OCI-LY7 (cell line): ENCODE measurements around the gene PCDHA8. TPM values are rescaled to one million over a fixed set of nuclear protein-coding genes. Genes with fewer than 3 reads are reported as not detected.
"Not testable (repeated sequence)": the region's sequence is repeated elsewhere in the genome, so short reads cannot be mapped to it uniquely, and the experiment has no call there.

Experiments used
- BruUV-seq: library from RNA; stranded (reverse); fragments of 400-500 nt; replicated peaks from 2 replicates; lab custom pipeline; 2021; lab: Mats Ljungman, UMichigan
- CTCF ChIA-PET: fragments of 300-600 bp; sonication (Branson Sonifier 250); formaldehyde crosslinking; loops from one replicate; lab custom pipeline; 2022; ENCODE audit warnings: antibody characterized with exemption; ENCODE audit not compliant: unreplicated experiment; lab: Charles Lee
- POLR2A ChIA-PET: fragments of 300-600 bp; sonication (Branson Sonifier 250); formaldehyde crosslinking; loops from one replicate; lab custom pipeline; 2022; ENCODE audit warnings: antibody characterized with exemption; lab: Charles Lee
- DNase-seq: peaks from one replicate; pipeline ENCODE4 v3.0.0-alpha.2; 2015; ENCODE audit warnings: low spot score
- H2AFZ ChIP-seq: fragments of 200-600 bp; sonication (generic), shearing (Covaris generic); 2 replicates; pipeline ENCODE4 v1.6.1; 2014; ENCODE audit warnings: mild to moderate bottlenecking, antibody characterized with exemption, low read length, moderate library complexity
- H3K27ac ChIP-seq: fragments of 200-600 bp; sonication (generic); 2 replicates; pipeline ENCODE4 v1.5.1; 2014; ENCODE audit warnings: mixed run types, low read depth, mild to moderate bottlenecking, moderate library complexity, low read length, inconsistent platforms; ENCODE audit not compliant: poor library complexity, severe bottlenecking
- H3K36me3 ChIP-seq: fragments of 200-600 bp; sonication (generic); 2 replicates; pipeline ENCODE4 v1.6.1; 2014; ENCODE audit warnings: mild to moderate bottlenecking, antibody characterized with exemption, low read length, moderate library complexity, mixed read lengths; ENCODE audit not compliant: insufficient read depth
- H3K4me1 ChIP-seq: fragments of 200-600 bp; sonication (generic); 2 replicates; pipeline ENCODE4 v1.5.1; 2014; ENCODE audit warnings: mild to moderate bottlenecking, low read length; ENCODE audit not compliant: insufficient read depth, poor library complexity, severe bottlenecking
- H3K4me2 ChIP-seq: fragments of 200-600 bp; sonication (generic); 2 replicates; pipeline ENCODE4 v1.6.1; 2014; ENCODE audit warnings: mild to moderate bottlenecking, low read length
- H3K4me3 ChIP-seq: fragments of 200-600 bp; sonication (generic); 2 replicates; pipeline ENCODE4 v1.5.1; 2014; ENCODE audit warnings: mild to moderate bottlenecking, low read depth, low read length; ENCODE audit not compliant: poor library complexity, severe bottlenecking
- H3K79me2 ChIP-seq: fragments of 200-600 bp; sonication (generic); 2 replicates; pipeline ENCODE4 v1.6.1; 2016; ENCODE audit warnings: low read depth, mild to moderate bottlenecking, low read length, moderate library complexity, mixed read lengths; ENCODE audit not compliant: insufficient read depth
- H3K9me2 ChIP-seq: fragments of 200-600 bp; sonication (generic); 2 replicates; pipeline ENCODE4 v1.6.1; 2016; ENCODE audit warnings: mild to moderate bottlenecking, low read length, mixed read lengths; ENCODE audit not compliant: insufficient read depth
- H3K9me3 ChIP-seq: fragments of 200-600 bp; sonication (generic); 2 replicates; pipeline ENCODE4 v1.6.1; 2014; ENCODE audit warnings: mild to moderate bottlenecking, mixed run types, low read length, mixed read lengths
- H4K20me1 ChIP-seq: fragments of 200-600 bp; sonication (generic); 2 replicates; pipeline ENCODE4 v1.6.1; 2014; ENCODE audit warnings: mild to moderate bottlenecking, antibody characterized with exemption, low read length, moderate library complexity, mixed read lengths; ENCODE audit not compliant: insufficient read depth
- EZH2phosphoT487 ChIP-seq: fragments of 200-600 bp; sonication (generic); IDR thresholded peaks from 2 replicates; pipeline ENCODE4 v1.6.1; 2018; ENCODE audit warnings: low read depth, borderline replicate concordance, mild to moderate bottlenecking, mixed run types, antibody characterized with exemption, low read length, moderate library complexity, mixed read lengths
- intact Hi-C: fragments of 100-400 bp; cut with micrococcal nuclease; formaldehyde crosslinking; loops from one replicate; pipeline ENCODE4 v1.10.0; 2022; ENCODE audit not compliant: unreplicated experiment
- total RNA-seq, 2 experiments: library from RNA; depleted of rRNA in 1 of 2; stranded (reverse); fragments of >200 nt in 1 of 2; shearing (Covaris generic) in 1 of 2; gene quantifications; 2 replicates each; pipeline ENCODE4 v1.2.3, GENCODE V29; 2014 to 2022
- TF ChIP-seq, protein P1 (sequence below): fragments of 200-600 bp; sonication (generic); conservative IDR thresholded peaks from 2 replicates; pipeline ENCODE4 v1.5.1; 2014; ENCODE audit warnings: mild to moderate bottlenecking, antibody characterized with exemption, low read length, moderate library complexity, mixed read lengths

The PCDHA8 gene
- total RNA-seq, 2 experiments from 2014 or later, result not detected

DNA sequence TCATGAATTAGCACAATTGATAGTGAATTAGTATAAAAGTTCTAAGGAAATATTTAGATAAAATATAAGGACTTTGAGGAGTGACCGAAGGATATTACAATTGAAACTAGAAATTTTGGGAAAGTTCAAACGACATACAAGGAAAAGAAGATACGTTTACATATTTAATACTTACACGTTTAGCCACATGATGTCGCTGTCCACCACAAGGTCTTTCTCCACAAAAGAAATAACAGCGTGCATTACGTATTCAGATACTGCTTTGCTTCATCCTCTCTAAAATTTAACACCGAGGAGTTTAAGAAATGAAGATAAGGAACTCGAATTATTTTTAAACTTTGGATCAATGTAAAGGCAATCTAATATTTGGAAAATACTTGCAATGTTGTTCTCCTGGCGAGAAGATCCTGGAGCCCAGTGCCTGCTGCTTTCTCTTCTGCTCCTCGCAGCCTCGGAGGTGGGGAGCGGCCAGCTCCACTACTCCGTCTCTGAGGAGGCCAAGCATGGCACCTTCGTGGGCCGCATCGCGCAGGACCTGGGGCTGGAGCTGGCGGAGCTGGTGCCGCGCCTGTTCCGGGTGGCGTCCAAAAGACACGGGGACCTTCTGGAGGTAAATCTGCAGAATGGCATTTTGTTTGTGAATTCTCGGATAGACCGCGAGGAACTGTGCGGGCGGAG lies 40.0 kb upstream of the PCDHA8 start, which contains the start of gene PCDHA3:
Gene PCDHA3 (plus strand): TSS at position 242 of the 678 bp plus-strand sequence.
- H4K20me1 ChIP-seq, result no peaks in the 10 kb centered on the region
- TF ChIP-seq, protein P1, sequence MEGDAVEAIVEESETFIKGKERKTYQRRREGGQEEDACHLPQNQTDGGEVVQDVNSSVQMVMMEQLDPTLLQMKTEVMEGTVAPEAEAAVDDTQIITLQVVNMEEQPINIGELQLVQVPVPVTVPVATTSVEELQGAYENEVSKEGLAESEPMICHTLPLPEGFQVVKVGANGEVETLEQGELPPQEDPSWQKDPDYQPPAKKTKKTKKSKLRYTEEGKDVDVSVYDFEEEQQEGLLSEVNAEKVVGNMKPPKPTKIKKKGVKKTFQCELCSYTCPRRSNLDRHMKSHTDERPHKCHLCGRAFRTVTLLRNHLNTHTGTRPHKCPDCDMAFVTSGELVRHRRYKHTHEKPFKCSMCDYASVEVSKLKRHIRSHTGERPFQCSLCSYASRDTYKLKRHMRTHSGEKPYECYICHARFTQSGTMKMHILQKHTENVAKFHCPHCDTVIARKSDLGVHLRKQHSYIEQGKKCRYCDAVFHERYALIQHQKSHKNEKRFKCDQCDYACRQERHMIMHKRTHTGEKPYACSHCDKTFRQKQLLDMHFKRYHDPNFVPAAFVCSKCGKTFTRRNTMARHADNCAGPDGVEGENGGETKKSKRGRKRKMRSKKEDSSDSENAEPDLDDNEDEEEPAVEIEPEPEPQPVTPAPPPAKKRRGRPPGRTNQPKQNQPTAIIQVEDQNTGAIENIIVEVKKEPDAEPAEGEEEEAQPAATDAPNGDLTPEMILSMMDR, result peak; percentile 67
- TF ChIP-seq EZH2phosphoT487, result no peak
- no peaks in the 10 kb centered on the region for H3K36me3 ChIP-seq
- intact Hi-C loops, result no loop called here
- no peaks in the 10 kb centered on the region for H3K9me3 ChIP-seq
- H3K79me2 ChIP-seq, result no peaks in the 10 kb centered on the region
- no peak within 1 kb of the TSS for H2AFZ ChIP-seq
- no peaks in the 10 kb centered on the region for H3K4me1 ChIP-seq
- H3K9me2 ChIP-seq, result no peaks in the 10 kb centered on the region
- no peak within 1 kb of the TSS for H3K4me3 ChIP-seq
- no TSS peak for BruUV-seq
- no peak within 1 kb of the TSS for H3K4me2 ChIP-seq
- ChIA-PET CTCF (no interaction called here), POLR2A (no interaction called here)
- no peak within 1 kb of the TSS for H3K27ac ChIP-seq
- DNase-seq, result peak; percentile 8

DNA sequence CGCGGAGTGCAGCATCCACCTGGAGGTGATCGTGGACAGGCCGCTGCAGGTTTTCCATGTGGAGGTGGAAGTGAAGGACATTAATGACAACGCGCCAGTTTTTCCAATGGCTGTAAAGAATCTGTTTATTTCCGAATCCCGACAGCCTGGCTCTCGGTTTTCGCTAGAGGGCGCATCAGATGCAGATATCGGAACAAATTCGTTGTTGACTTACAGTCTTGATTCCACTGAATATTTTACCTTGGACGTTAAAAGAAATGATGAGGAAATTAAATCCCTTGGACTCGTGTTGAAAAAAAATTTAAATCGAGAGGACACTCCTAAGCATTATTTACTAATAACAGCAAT lies 39.5 kb upstream of the PCDHA8 start:
- H3K9me2 ChIP-seq, result no peaks in the 10 kb centered on the region
- ChIA-PET POLR2A (no interaction called here), CTCF (no interaction called here)
- no peaks in the 10 kb centered on the region for H3K9me3 ChIP-seq
- H3K4me1 ChIP-seq, result no peaks in the 10 kb centered on the region
- H4K20me1 ChIP-seq, result no peaks in the 10 kb centered on the region
- TF ChIP-seq, protein P1, result no peak
- no peak for TF ChIP-seq EZH2phosphoT487
- no peak overlapping the region for H3K4me2 ChIP-seq
- H3K79me2 ChIP-seq, result no peaks in the 10 kb centered on the region
- H3K36me3 ChIP-seq, result no peaks in the 10 kb centered on the region
- no peak for DNase-seq
- H3K4me3 ChIP-seq, result no peak overlapping the region
- intact Hi-C loops, result no loop called here
- no peak overlapping the region for H3K27ac ChIP-seq
- no TSS peak for BruUV-seq
- H2AFZ ChIP-seq, result no peak overlapping the region

DNA sequence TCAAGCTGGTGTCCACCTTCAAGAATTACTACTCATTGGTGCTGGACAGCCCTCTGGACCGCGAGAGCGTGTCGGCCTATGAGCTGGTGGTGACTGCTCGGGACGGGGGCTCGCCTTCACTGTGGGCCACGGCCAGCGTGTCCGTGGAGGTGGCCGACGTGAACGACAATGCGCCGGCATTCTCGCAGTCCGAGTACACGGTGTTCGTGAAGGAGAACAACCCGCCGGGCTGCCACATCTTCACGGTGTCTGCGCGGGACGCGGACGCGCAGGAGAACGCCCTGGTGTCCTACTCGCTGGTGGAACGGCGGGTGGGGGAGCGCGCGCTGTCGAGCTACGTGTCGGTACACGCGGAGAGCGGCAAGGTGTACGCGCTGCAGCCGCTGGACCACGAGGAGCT lies 38.6 kb upstream of the PCDHA8 start:
- H3K4me2 ChIP-seq, H3K4me1 ChIP-seq, H3K36me3 ChIP-seq, H3K79me2 ChIP-seq, intact Hi-C loops, H3K27ac ChIP-seq, POLR2A ChIA-PET, BruUV-seq, H4K20me1 ChIP-seq, H3K9me3 ChIP-seq, H2AFZ ChIP-seq, H3K4me3 ChIP-seq, DNase-seq, H3K9me2 ChIP-seq, CTCF ChIA-PET: not testable (repeated sequence)
